GM18870 (cell line): ENCODE measurements around the gene LHFPL2.
"Not testable (repeated sequence)": the region's sequence is repeated elsewhere in the genome, so short reads cannot be mapped to it uniquely, and the experiment has no call there.

Experiments
- ATAC-seq: cut with Tn5 transposase; IDR thresholded peaks from one replicate; pipeline ENCODE4 v1.9.1; 2021; ENCODE audit warnings: moderate library complexity; ENCODE audit not compliant: unreplicated experiment

The LHFPL2 gene

GRCh38 chr5:78666975-78667374 lies 18.4 kb upstream of the LHFPL2 start:
- not testable (repeated sequence) for ATAC-seq

DNA sequence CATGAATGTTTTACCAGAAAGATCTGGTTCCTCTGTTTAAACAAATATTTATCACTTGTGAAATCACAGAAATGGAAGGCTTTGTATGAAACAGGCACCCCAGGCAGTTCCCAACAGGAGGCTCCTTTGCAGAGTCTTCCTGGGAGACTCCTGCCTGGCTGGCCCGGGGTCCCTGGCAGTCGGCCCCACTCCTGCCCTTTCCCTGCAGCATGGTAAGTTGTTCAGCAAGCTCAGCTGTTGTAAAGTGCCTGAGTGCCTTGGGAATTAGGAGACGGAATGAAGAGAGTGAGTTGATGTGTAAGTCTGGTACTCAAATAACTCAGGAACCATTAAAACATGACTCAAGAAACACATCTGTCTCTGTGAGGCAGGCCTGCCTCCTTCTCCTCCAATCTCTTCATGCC lies 17.5 kb upstream of the LHFPL2 start:
- no peak for ATAC-seq

GRCh38 chr5:78665534-78665933 lies 17.0 kb upstream of the LHFPL2 start:
- no peak for ATAC-seq

DNA sequence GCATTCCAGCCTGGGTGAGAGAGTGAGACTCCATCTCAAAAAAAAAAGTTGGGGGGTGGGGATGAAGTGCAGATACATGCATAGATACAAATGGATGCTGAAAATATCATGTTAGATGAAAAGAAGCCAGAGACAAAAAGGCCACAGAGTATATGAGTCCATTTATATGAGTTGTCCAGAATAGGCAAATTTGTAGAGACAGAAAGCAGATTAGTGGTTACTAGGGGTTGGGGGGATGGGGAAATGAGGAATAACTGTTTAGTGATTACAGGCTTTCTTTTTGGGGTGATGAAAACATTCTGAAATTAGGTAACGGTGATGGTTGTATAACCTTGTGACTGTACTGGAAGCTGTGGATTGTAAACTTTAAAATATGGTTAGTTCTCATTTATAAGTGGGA lies 13.8 kb upstream of the LHFPL2 start:
- ATAC-seq: no peak

DNA sequence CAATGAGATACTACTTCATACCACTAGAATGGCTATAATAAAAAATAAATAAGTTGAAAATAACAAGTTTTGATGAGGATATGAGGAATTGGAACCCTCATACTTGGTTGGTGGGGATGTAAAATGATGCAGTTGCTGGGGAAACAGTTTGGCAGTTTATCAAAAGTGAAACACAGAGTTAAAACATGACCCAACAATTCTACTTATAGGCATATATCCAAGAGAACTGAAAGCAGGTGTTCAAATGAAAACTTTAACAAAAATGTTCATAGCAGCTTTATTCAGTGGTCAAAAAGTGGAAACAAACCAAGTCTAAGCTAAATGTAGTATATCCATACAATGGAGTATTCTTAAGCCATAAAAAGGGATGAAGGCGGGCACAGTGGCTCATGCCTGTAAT lies 13.1 kb upstream of the LHFPL2 start:
- peak; percentile 84 for ATAC-seq

DNA sequence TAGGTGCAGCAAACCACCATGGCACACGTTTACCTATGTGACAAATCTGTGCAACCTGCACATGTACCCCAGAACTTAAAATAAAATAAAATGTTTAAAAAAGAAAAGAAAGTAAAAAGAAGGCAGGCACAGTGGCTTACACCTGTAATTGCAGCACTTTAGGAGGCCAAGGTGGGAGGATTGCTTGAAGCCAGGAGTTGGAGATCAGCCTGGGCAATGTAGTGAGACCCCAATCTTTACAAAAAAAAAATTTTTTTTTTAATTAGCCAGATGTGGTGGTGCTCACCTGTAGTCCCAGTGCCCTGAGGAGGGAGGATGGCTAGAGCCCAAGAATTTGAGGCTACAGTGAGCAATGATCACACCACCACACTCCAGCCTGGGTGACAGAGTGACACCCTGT lies 12.5 kb upstream of the LHFPL2 start:
- ATAC-seq: no peak

DNA sequence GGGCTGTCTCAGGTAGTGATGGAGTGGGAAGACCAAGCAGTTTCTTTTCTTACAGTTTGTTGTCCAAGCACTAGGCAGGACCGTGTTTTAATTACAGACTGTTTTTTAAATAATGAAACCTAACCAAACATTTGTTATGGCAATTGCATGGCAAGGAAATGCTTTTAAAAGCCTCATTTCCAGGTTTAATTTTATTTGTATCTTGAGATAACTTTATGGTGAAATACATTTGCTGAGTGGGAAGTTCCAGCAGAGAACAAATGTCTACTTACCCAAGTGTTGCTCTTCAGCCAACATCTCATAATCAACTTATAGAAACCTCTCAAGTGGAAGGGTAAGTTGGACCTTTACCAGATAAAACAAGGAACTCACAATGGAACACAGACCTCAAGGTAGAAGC lies 11.8 kb upstream of the LHFPL2 start:
- ATAC-seq: no peak

DNA sequence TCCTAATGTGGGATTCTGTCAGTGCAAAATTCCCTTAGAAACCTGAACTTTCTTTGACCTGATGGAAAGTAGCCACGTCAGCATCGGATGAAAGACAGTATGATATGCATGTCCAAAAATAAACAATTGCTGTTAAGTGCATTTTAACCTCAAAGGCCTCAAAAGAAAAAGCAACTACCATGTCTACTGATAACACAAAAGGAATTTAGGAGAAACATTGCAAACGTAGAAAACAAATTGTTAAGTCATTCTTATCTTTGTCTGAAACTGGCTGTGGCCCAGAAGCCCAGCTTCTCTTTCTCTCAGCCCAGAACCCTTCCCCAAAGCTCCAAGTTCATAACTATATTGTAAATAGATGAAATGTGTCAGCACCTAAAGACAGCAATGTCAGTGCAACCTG lies 11.1 kb upstream of the LHFPL2 start:
- ATAC-seq: no peak

GRCh38 chr5:78659114-78659513 lies 10.5 kb upstream of the LHFPL2 start:
- no peak for ATAC-seq

- no peak for ATAC-seq
Measured at GRCh38 chr5:78657201-78657600, 8.6 kb upstream of the LHFPL2 start.

GRCh38 chr5:78655746-78656290 lies 7.2 kb upstream of the LHFPL2 start:
- no peak for ATAC-seq

DNA sequence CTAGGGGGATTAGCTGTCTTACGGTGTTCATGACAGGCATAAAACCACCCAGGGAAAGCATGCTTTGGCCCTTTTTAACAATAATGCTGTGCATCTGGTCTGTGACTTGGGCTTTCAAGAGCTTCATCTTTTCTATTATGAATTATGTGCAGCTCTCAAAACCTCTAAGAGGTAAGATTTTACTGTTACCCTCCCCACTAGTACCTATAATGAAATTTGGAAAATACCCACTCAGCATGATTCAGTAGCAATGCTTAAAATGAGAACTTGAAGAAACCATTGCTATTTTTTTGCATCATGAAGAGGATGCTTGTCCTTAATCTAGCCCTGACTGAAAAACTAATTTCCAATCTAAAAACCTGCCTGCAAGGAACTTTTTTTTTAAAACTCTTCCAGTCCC lies 5.8 kb upstream of the LHFPL2 start:
- ATAC-seq: no peak

DNA sequence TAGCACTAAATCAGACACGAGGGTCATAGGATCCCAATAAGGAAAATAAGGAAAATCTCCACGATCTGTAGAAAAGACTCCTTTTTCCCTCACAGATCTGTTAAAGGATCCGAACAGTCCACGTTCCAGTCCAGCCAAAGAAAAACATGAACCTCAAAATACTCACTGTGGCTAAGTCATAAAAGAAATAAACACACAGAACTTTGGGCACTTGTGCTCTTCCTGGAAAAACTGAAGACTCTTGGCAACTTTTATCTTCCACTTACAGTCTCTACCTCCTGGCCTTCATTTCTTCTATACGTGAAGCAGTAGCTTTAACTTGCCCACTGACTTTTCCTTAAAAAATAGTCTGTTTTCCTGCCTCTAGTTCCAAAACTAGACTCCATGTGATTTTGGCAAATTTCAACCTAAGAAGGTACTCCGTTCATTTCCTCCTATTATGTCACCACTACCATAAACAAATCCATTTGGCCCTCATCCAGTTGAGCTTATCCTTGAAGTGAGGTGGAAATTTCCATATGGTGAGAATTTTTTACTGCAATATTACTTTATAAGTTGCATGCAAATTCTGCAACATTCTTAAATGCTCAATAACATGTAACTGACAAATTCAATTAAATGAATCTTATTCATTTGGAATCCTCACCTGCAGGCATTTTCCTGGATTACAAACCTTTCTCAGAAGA lies 5.3 kb upstream of the LHFPL2 start:
- ATAC-seq: no peak

DNA sequence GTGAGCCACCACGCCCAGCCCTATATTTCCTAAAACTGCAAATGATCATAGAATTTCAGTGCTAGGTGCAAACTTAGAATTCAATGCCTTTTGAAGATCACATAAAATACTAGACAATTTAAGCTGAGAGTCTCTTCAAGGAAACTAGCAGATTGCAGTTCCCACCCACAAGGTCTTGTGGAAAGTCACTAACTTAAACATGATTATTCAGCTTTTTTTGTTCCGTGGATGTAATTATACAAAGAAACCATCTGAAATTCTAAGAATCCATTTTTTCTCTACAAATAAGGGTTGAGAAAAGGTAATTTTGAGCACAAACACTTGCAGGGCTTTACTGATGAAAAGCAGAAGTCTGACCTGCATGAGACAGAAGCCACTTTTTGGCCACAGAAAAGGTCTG lies 4.5 kb upstream of the LHFPL2 start:
- ATAC-seq: no peak

DNA sequence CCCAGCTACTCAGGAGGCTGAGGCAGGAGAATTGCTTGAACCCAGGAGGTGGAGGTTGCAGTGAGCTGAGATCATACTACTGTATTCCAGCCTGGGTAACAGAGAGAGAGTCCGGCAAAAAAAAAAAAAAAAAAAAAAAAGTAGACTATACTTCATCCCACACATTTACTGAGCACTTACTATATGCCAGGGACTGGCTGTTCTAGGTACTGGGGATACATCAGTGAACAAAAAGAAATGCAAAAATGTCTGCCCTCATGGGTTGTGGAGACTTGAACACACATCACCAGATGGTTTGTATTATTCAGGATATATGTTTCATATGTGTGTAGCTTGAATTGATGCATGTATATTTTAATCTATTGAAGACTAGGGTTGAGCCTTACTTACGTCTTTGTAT lies 2.9 kb upstream of the LHFPL2 start:
- ATAC-seq: no peak

- ATAC-seq: no peak
Measured at GRCh38 chr5:78650531-78650930, 2.0 kb upstream of the LHFPL2 start.

DNA sequence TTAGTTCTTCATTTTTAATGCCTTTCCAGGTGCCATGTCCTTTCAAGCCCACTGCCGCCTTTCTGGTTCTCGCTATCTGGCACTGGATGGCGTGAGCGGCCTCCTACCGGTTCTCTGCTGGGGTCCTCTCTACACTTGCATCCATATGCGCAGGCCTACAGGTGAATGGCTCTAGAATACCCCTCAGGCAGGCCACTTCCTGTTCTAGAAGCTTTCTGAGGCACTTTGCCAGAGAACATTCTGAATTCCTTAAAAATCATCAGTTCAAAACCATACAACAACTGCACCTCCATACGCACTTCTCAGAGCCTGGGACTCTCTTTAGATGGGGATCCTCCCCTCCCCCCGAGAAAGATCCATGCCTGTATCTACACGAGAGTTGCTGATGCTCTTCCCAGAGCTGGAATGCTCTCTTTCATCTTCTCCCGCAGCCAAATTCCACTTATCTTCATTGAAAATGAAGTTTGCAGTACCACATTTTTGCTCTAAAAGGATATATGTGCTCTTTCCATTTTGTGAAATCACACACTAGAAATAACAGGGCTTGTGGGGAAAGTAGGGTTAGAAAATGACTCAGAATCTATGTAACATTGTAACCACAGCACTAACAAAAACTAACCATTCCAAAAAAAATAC lies 1.4 kb upstream of the LHFPL2 start:
- no peak for ATAC-seq

GRCh38 chr5:78649211-78649695 lies 681 bp upstream of the LHFPL2 start:
- ATAC-seq: no peak

DNA sequence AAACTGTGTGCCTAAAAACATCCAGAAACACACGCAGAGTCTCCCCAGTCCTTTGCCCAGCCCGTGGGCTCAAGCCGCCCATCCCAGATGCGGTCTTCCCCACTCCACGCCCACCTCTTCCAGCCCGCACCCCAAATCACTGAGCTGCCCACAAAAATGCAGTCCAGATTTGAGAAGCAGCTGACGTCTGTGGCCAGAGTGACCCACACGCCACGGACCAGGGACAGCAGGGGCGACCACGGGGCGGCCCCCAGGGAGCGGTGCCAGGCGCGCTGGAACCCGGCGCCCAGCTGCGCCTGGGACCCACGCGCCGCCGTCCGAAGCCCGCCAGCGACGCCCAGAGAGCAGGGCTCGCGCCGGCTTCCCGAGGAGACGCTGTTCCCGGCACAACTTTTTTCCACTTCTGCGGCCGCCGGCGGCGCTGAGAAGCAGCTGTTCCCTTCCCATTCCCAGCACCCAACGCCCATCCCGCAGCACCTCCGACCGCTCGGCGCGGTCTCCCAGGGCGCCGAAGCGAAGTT lies 674 bp downstream of the LHFPL2 start:
- no peak for ATAC-seq

DNA sequence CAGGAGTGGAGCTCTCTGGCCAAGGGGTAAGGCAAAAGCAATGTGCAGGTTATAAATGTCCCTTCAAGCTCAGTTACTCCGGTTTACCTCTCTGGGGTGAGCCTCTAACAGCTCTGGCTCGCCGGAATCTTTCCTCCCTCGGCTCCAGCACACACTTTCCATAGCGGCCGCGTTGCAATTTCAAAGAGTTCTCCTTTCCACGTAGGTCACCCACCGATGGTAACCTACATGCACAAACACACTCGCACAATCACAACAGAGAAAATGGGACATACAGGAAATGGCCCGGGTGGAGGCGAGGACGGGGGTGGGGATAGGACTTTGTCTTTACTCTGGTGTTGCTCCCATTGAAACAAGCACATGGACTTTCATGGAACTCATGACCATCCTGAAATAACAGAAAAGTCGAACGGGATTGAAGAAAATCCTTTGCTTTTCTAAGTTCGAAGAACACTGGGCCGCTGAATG lies 1.2 kb downstream of the LHFPL2 start:
- no peak for ATAC-seq

DNA sequence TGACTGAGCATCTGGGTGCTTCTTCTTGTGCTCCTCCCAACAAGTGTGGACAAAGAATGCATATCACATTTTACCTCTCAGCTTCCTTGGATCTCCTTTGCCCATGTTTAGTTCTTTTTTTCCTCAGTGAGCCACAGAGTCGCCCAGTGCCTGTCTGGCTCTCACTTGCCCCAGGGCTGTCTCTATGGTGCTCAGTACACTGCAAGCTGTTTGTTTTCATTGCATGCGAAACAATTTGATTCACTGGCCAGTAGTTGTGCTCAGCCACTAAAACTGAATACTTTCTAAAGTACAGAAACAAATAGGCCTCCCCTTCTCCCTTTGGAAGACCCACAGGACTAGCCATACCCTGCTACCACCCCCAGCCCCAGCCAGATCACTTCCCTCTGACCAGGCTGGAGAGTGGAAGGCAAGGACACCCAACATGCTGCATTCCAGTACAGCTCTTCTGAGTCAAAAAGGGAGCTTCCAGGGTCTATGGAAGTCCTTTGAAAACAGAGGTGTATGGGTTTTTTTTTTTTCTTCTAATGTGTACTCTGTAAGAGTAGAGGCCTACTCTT lies 3.8 kb downstream of the LHFPL2 start:
- no peak for ATAC-seq

DNA sequence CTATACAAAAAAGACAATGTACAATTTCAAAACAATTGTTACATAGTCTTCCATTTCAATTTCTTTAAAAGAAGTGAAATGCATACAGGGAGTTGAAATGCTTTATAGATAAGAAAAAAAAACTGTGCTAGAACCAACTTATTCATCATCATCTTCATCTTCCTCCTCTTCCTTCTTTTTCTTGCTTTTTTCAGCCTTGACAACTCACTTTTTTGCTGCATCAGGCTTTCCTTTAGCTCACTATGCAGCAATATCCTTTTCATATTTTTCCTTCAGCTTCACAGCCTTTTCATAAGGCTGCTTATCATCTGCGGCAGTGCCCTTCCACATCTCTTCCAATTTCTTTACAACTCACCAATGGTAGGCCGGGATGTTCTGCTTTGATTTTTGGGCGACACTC lies 4.4 kb downstream of the LHFPL2 start:
- ATAC-seq: no peak
